Omental fat pad (tissue), 4 donors: ENCODE data around the gene MPP4. TPM values are rescaled to one million over a fixed set of nuclear protein-coding genes. Genes with fewer than 3 reads are reported as not detected.

Experiments
- ATAC-seq: fragments of 150-250 bp; one replicate; pipeline ENCODE4 v1.9.1; 2016; ENCODE audit warnings: mild to moderate bottlenecking, moderate library complexity; ENCODE audit not compliant: low FRiP score
- DNase-seq: peaks from one replicate; pipeline ENCODE4 v3.0.0-alpha.2; 2019; ENCODE audit warnings: low spot score
- small RNA-seq: library from RNA; depleted of rRNA; stranded (forward); fragments of <200 nt; gene quantifications from one replicate; pipeline ENCODE3, GENCODE V24; 2016
- total RNA-seq, 4 donors: library from RNA; depleted of rRNA; stranded (reverse); fragments of >200 nt; gene quantifications; one replicate each; pipeline ENCODE4 v1.1.0, GENCODE V29; 2016
- TF ChIP-seq, protein P1 (sequence below), 3 donors: fragments of 450-650 bp; IDR thresholded peaks; one replicate each; pipeline ENCODE4 v1.5.1; 2016 to 2017; ENCODE audit warnings: antibody characterized with exemption in 3 of 3, mild to moderate bottlenecking in 3 of 3, moderate library complexity in 2 of 3

MPP4 gene
- total RNA-seq, 4 donors from 2014 or later, result 0.95 to 1.1 (median 1.0) TPM; not detected in 1

DNA sequence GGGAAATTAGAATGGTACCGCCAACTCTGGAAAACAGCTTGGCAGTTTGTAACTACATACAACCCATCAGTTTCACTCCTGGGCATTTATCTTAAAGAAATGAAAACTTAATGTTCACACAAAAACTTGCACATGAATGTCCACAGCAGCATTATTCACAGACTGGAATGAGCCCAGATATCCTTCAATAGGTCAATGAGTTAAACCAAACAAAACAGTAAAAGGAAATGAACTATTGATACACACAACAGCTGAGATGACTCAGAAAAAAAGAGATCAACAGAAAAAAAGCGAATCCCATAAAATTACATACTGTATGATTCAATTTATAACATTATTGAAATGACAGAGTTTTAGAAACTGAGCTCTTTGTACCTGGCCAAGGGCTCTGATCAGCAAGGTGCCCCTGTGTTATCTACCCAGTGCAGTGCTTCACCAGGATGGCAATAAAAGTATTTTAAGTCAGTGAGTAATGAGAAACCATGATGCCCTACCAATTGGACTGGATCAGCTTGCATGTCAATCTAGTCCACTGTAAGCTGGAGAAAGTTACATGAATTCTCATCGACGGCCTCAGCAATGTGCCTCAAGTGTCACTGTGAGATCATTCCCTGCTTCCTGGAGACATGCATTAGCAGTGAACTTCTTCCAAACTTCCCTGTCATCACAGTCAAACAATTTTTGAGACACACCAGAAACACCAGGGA lies 77.0 kb downstream of the MPP4 start:
- TF ChIP-seq, protein P1, sequence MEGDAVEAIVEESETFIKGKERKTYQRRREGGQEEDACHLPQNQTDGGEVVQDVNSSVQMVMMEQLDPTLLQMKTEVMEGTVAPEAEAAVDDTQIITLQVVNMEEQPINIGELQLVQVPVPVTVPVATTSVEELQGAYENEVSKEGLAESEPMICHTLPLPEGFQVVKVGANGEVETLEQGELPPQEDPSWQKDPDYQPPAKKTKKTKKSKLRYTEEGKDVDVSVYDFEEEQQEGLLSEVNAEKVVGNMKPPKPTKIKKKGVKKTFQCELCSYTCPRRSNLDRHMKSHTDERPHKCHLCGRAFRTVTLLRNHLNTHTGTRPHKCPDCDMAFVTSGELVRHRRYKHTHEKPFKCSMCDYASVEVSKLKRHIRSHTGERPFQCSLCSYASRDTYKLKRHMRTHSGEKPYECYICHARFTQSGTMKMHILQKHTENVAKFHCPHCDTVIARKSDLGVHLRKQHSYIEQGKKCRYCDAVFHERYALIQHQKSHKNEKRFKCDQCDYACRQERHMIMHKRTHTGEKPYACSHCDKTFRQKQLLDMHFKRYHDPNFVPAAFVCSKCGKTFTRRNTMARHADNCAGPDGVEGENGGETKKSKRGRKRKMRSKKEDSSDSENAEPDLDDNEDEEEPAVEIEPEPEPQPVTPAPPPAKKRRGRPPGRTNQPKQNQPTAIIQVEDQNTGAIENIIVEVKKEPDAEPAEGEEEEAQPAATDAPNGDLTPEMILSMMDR (IDR thresholded peaks at IDR 0.05), result no peak
- no peak for ATAC-seq
- no peak for DNase-seq

- DNase-seq (peak; percentile 38), ATAC-seq (peak; percentile 84)
- TF ChIP-seq, protein P1 (IDR thresholded peaks at IDR 0.05), result no peak
Measured at GRCh38 chr2:201618744-201619662, 79.4 kb downstream of the MPP4 start.

DNA sequence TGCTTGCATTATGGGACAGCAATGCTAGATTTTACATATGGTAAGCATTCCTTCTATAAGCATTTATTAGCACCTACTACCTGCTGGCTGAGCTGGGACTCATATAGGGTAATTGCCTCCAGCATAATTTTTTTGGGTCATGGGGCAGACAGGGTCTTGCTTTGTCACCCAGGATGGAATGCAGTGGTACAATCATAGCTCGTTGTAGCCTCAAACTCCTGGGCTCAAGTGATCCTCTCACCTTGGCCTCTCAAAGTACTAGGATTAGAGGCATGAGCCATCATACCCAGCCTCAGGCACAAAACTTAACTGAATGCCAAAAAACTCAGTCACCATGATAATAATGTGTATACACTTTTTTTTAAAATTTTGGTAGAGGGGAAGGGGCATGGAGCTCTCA lies 90.4 kb downstream of the MPP4 start:
- ATAC-seq (no peak), DNase-seq (no peak)
- TF ChIP-seq, protein P1 (IDR thresholded peaks at IDR 0.05), result no peak

DNA sequence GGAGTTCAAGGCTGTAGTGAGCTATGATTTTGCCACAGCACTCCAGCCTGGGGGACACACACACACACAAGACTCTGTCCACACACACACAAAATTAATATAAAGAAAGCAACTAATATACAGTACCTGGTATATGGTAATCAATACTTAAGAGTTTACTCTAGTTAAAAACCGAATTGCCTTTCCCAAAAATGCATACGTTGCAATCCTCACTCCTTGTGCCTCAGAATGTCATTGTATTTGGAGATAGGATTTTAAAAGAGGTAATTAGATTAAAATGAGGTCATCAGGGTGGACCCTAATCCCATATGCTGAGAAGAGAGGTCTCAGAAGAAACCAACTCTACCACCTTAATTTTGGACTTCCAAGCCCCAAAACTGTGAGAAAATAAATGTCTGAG lies 90.9 kb downstream of the MPP4 start:
- ATAC-seq (no peak), DNase-seq (no peak)
- TF ChIP-seq, protein P1 (IDR thresholded peaks at IDR 0.05), result no peak

GRCh38 chr2:201600906-201601305 lies 97.5 kb downstream of the MPP4 start:
- TF ChIP-seq, protein P1 (IDR thresholded peaks at IDR 0.05), result no peak
- no peak for DNase-seq
- ATAC-seq, result no peak

DNA sequence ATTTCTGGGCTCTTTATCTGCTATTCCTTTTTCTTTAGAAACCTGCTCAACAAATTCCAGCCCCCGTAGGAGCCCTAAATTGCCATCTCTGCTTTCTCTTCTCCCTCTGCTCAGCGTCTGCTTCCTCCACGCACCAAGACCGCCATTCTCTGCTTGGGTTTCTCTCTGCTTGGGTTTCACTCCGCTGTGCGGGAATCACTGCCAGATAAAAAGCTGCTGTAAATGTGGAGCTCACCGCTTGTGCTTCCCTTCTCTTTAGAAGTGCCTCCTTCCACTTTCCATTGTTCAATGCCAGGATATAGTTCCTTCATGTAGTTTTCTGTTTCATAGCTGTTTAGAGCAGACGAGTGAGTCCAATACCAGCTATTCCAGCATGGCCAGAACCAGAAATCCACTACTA lies 101.0 kb downstream of the MPP4 start:
- TF ChIP-seq, protein P1 (IDR thresholded peaks at IDR 0.05), result no peak
- no peak for DNase-seq
- no peak for ATAC-seq

Small RNA genes within 50 kb of the gene (small RNA-seq; reads per million reads assigned to genes)
- not detected for gene RNU6-651P

Other genes with a start within 250 kb of the MPP4 start
- 10 to 100 TPM; 37.9 to 73.0 (median 52.9) TPM for gene TRAK2, start 247.2 kb downstream of the MPP4 start, total RNA-seq
- gene STRADB, start 246.9 kb downstream of the MPP4 start, total RNA-seq, result 10 to 100 TPM; 13.0 to 38.3 (median 29.3) TPM
- 10 to 100 TPM; 12.0 to 23.1 (median 16.7) TPM for gene TMEM237, start 55.1 kb downstream of the MPP4 start, total RNA-seq
- 10 to 100 TPM; 13.6 to 20.4 (median 17.9) TPM for gene ALS2, start 82.3 kb upstream of the MPP4 start, total RNA-seq
- gene CDK15, start 107.9 kb upstream of the MPP4 start, total RNA-seq, result 1 to 10 TPM in 2 of 4 donors, under 1 TPM in 2; 0.75 to 3.6 (median 1.2) TPM